Gastroesophageal sphincter (tissue), 3 donors: Measurements from ENCODE around the gene CTNNA3.
"Not testable (repeated sequence)": the region's sequence is repeated elsewhere in the genome, so short reads cannot be mapped to it uniquely, and the experiment has no call there.

Experiments
- POLR2A ChIP-seq, 2 donors: fragments of 450-650 bp; IDR thresholded peaks; one replicate each; pipeline ENCODE4 v1.6.1; 2017; ENCODE audit warnings: antibody characterized with exemption in 2 of 2, mild to moderate bottlenecking in 2 of 2, moderate library complexity in 1 of 2
- TF ChIP-seq, protein P1 (sequence below), 4 experiments: fragments of 200-600 bp in 2 of 4; fragments of 450-650 bp in 2 of 4; sonication (generic) in 1 of 4; IDR thresholded peaks; one replicate each; pipeline ENCODE4 v1.5.1; 2017 to 2019; ENCODE audit warnings: antibody characterized with exemption in 4 of 4, mild to moderate bottlenecking in 2 of 4, moderate library complexity in 2 of 4

DNA sequence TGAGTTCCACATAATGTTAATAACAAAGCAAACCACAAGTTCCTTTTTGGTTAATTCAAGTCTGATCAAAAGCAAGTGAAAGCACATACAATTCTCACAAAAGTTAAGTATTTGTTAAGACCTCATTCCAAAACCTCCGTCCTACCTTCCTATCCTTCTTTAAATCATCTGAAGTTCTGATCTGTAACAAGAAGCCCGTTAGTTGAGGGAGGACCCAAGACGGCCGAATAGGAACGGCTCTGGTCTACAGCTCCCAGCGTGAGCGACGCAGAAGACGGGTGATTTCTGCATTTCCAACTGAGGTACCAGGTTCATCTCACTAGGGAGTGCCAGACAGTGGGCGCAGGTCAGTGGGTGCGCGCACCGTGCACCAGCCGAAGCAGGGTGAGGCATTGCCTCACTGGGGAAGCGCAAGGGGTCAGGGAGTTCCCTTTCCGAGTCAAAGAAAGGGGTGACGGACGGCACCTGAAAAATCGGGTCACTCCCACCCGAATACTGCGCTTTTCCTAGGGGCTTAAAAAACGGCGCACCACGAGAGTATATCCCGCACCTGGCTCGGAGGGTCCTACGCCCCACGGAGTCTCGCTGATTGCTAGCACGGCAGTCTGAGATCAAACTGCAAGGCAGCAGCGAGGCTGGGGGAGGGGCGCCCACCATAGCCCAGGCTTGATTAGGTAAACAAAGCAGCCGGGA lies 309.0 kb downstream of the CTNNA3 start:
- TF ChIP-seq, protein P1, sequence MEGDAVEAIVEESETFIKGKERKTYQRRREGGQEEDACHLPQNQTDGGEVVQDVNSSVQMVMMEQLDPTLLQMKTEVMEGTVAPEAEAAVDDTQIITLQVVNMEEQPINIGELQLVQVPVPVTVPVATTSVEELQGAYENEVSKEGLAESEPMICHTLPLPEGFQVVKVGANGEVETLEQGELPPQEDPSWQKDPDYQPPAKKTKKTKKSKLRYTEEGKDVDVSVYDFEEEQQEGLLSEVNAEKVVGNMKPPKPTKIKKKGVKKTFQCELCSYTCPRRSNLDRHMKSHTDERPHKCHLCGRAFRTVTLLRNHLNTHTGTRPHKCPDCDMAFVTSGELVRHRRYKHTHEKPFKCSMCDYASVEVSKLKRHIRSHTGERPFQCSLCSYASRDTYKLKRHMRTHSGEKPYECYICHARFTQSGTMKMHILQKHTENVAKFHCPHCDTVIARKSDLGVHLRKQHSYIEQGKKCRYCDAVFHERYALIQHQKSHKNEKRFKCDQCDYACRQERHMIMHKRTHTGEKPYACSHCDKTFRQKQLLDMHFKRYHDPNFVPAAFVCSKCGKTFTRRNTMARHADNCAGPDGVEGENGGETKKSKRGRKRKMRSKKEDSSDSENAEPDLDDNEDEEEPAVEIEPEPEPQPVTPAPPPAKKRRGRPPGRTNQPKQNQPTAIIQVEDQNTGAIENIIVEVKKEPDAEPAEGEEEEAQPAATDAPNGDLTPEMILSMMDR (IDR thresholded peaks at IDR 0.05) = not testable (repeated sequence)
- TF ChIP-seq POLR2A (IDR thresholded peaks at IDR 0.05) = not testable (repeated sequence)
